Esophagus muscularis mucosa (tissue), 4 donors: ENCODE data around the gene UCHL3.

Source experiments
- EP300 ChIP-seq: sonication (generic); formaldehyde crosslinking; IDR thresholded peaks from one replicate; pipeline ENCODE4 v1.6.1; 2017; ENCODE audit warnings: antibody characterized with exemption
- POLR2A ChIP-seq: fragments of 450-650 bp; IDR thresholded peaks from one replicate; pipeline ENCODE4 v1.6.1; 2017; ENCODE audit warnings: antibody characterized with exemption, moderate library complexity, mild to moderate bottlenecking, low read depth
- TF ChIP-seq, protein P1 (sequence below), 3 experiments: fragments of 200-600 bp in 2 of 3; fragments of 450-650 bp in 1 of 3; sonication (generic) in 2 of 3; IDR thresholded peaks; one replicate each; pipeline ENCODE4 v1.5.1; 2017 to 2019; ENCODE audit warnings: antibody characterized with exemption in 3 of 3, mild to moderate bottlenecking in 2 of 3, moderate library complexity in 1 of 3

DNA sequence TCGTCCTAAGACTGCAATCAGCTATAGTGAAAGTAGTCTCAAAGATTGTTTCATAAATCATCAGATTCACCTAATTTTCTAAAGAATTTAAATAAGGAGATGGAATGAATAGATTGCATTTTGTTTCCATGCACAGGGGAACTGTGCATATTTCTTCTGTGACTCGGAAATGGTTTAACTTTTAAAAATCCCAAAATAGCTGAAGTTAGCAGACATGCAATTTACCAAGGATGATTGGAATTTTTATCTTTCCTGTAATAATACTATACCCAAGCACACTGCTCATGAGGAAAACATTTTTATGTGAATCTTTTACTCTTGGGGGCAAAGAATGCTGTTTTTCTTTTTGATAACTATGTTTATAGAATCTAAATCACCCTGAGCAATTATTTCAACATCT, 71.6 kb downstream of the UCHL3 start:
- TF ChIP-seq POLR2A, result no peak
- TF ChIP-seq, protein P1, sequence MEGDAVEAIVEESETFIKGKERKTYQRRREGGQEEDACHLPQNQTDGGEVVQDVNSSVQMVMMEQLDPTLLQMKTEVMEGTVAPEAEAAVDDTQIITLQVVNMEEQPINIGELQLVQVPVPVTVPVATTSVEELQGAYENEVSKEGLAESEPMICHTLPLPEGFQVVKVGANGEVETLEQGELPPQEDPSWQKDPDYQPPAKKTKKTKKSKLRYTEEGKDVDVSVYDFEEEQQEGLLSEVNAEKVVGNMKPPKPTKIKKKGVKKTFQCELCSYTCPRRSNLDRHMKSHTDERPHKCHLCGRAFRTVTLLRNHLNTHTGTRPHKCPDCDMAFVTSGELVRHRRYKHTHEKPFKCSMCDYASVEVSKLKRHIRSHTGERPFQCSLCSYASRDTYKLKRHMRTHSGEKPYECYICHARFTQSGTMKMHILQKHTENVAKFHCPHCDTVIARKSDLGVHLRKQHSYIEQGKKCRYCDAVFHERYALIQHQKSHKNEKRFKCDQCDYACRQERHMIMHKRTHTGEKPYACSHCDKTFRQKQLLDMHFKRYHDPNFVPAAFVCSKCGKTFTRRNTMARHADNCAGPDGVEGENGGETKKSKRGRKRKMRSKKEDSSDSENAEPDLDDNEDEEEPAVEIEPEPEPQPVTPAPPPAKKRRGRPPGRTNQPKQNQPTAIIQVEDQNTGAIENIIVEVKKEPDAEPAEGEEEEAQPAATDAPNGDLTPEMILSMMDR (IDR thresholded peaks at IDR 0.05), result no peak
- TF ChIP-seq EP300, result no peak
